Measurements from ENCODE around the gene SPOCK1.

The SPOCK1 gene

GRCh38 chr5:137158691-137159090, 340.4 kb downstream of the SPOCK1 start:
- H3K27me3 ChIP-seq (ENCODE audit: insufficient read depth, poor library complexity, severe bottlenecking) = no peaks in the 10 kb centered on the region
- TF ChIP-seq REST (IDR thresholded peaks at IDR 0.05; ENCODE audit: insufficient replicate concordance, low read depth) = no peak
- no peak for TF ChIP-seq POLR2AphosphoS5 (IDR thresholded peaks at IDR 0.05; ENCODE audit: low read depth)
- no peak for TF ChIP-seq SPI1 (IDR thresholded peaks at IDR 0.05; ENCODE audit: borderline replicate concordance, low read depth)
- no peak for DNase-seq (ENCODE audit: low read depth in 1 of 2, low spot score in 1 of 2)
- no peak overlapping the region for H3K27ac ChIP-seq (replicated peaks)
- H3K4me3 ChIP-seq (replicated peaks; ENCODE audit: insufficient read depth, low read length) = no peak overlapping the region

GRCh38 chr5:137156180-137156579, 342.9 kb downstream of the SPOCK1 start:
- H3K4me3 ChIP-seq (replicated peaks; ENCODE audit: insufficient read depth, low read length) = no peak overlapping the region

GRCh38 chr5:137155261-137156000, 343.7 kb downstream of the SPOCK1 start:
- no peak for DNase-seq (ENCODE audit: low read depth in 1 of 2, low spot score in 1 of 2)
- TF ChIP-seq POLR2AphosphoS5 (IDR thresholded peaks at IDR 0.05; ENCODE audit: low read depth) (no peak), SPI1 (IDR thresholded peaks at IDR 0.05; ENCODE audit: borderline replicate concordance, low read depth) (no peak), GABPA (IDR thresholded peaks at IDR 0.05; ENCODE audit: low read depth) (no peak), REST (IDR thresholded peaks at IDR 0.05; ENCODE audit: insufficient replicate concordance, low read depth) (no peak), CTCF (IDR thresholded peaks at IDR 0.05; ENCODE audit: insufficient read depth, low read length) (no peak)
- Histone ChIP-seq H3K27ac (replicated peaks) (no peak overlapping the region), H3K4me3 (replicated peaks; ENCODE audit: insufficient read depth, low read length) (no peak overlapping the region), H3K27me3 (ENCODE audit: insufficient read depth, poor library complexity, severe bottlenecking) (no peaks in the 10 kb centered on the region)

More at GRCh38 chr5:137156180-137156579, 342.9 kb downstream of the SPOCK1 start:
- no peak for TF ChIP-seq REST (IDR thresholded peaks at IDR 0.05; ENCODE audit: insufficient replicate concordance, low read depth)
- no peak for TF ChIP-seq POLR2AphosphoS5 (IDR thresholded peaks at IDR 0.05; ENCODE audit: low read depth)
- no peak for TF ChIP-seq GABPA (IDR thresholded peaks at IDR 0.05; ENCODE audit: low read depth)
- TF ChIP-seq SPI1 (IDR thresholded peaks at IDR 0.05; ENCODE audit: borderline replicate concordance, low read depth) = no peak
- TF ChIP-seq CTCF (IDR thresholded peaks at IDR 0.05; ENCODE audit: insufficient read depth, low read length) = no peak
- no peaks in the 10 kb centered on the region for H3K27me3 ChIP-seq (ENCODE audit: insufficient read depth, poor library complexity, severe bottlenecking)
- H3K27ac ChIP-seq (replicated peaks) = no peak overlapping the region
- no peak for DNase-seq (ENCODE audit: low read depth in 1 of 2, low spot score in 1 of 2)

Data from HL-60 (cell line).